ENCODE data around the gene EHMT1. TPM values are rescaled to one million over a fixed set of nuclear protein-coding genes. Genes with fewer than 3 reads are reported as not detected.
"Not testable (repeated sequence)": the region's sequence is repeated elsewhere in the genome, so short reads cannot be mapped to it uniquely, and the experiment has no call there.

The EHMT1 gene
- total and polyA plus RNA-seq, 2 experiments from 2014 or later: 162 to 177 TPM

DNA sequence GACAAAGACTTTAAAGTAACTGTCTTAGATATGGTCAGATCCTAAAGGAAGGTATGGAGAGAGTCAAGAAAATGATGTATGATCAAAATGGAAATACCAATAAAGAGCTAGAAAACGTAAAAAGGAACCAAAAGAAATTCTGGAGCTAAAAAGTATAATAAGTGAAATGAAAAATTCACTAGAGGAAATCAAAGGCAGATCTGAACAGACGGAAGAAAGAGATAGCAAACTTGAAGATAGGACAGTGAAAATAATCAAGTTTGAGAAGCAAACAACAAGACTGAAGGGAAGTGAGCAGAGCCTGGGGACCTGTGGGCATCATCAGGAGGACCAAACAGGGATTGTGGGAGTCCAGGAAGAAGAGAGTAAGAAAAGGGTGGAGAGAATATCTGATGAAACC is 115.4 kb downstream of the EHMT1 start:
- Histone ChIP-seq H3K27me3 (ENCODE audit: insufficient read depth) (no peaks in the 10 kb centered on the region), H3K4me2 (no peak overlapping the region), H2AFZ (no peak overlapping the region), H3K36me3 (ENCODE audit: insufficient read depth) (peaks cover 11% of the 10 kb centered on the region), H4K20me1 (replicated peaks; ENCODE audit: insufficient read depth) (peaks cover 16% of the 10 kb centered on the region), H3K27ac (ENCODE audit: low read depth) (no peak overlapping the region), H3K9me2 (ENCODE audit: insufficient read depth) (no peaks in the 10 kb centered on the region), H3K4me3 (no peak overlapping the region), H3K4me1 (ENCODE audit: insufficient read depth) (peaks cover 6% of the 10 kb centered on the region; the same call in 1 of the 2 replicates), H3K79me2 (replicated peaks; ENCODE audit: insufficient read depth) (peaks cover 55% of the 10 kb centered on the region), H3F3A (replicated peaks; ENCODE audit: low read depth) (no peaks in the 10 kb centered on the region)
- peaks cover 22% of the 10 kb centered on the region for H3K4me1 Mint-ChIP-seq
- no peaks in the 10 kb centered on the region for H3K9me3 Mint-ChIP-seq
- ATAC-seq: no peak
- TF ChIP-seq CREB1 (CRISPR knock-in tag; IDR thresholded peaks at IDR 0.05; ENCODE audit: low read depth): no peak
- TF ChIP-seq ZNF331 (CRISPR knock-in tag; IDR thresholded peaks at IDR 0.05; ENCODE audit: low read depth): no peak
- TF ChIP-seq EZH2 (IDR thresholded peaks at IDR 0.05; ENCODE audit: low read depth, unreplicated experiment): no peak
- TF ChIP-seq ZNF114 (CRISPR knock-in tag; IDR thresholded peaks at IDR 0.05): no peak
- TF ChIP-seq NANOG (IDR thresholded peaks at IDR 0.05; ENCODE audit: borderline replicate concordance): no peak
- TF ChIP-seq, protein P1, sequence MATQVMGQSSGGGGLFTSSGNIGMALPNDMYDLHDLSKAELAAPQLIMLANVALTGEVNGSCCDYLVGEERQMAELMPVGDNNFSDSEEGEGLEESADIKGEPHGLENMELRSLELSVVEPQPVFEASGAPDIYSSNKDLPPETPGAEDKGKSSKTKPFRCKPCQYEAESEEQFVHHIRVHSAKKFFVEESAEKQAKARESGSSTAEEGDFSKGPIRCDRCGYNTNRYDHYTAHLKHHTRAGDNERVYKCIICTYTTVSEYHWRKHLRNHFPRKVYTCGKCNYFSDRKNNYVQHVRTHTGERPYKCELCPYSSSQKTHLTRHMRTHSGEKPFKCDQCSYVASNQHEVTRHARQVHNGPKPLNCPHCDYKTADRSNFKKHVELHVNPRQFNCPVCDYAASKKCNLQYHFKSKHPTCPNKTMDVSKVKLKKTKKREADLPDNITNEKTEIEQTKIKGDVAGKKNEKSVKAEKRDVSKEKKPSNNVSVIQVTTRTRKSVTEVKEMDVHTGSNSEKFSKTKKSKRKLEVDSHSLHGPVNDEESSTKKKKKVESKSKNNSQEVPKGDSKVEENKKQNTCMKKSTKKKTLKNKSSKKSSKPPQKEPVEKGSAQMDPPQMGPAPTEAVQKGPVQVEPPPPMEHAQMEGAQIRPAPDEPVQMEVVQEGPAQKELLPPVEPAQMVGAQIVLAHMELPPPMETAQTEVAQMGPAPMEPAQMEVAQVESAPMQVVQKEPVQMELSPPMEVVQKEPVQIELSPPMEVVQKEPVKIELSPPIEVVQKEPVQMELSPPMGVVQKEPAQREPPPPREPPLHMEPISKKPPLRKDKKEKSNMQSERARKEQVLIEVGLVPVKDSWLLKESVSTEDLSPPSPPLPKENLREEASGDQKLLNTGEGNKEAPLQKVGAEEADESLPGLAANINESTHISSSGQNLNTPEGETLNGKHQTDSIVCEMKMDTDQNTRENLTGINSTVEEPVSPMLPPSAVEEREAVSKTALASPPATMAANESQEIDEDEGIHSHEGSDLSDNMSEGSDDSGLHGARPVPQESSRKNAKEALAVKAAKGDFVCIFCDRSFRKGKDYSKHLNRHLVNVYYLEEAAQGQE (IDR thresholded peaks at IDR 0.05; ENCODE audit: unreplicated experiment): no peak
- TF ChIP-seq EZH2phosphoT487 (IDR thresholded peaks at IDR 0.05; ENCODE audit: unreplicated experiment): no peak
- TF ChIP-seq JUNB (IDR thresholded peaks at IDR 0.05; ENCODE audit: unreplicated experiment): no peak
- peaks cover 64% of the 10 kb centered on the region for H3K36me3 Mint-ChIP-seq (ENCODE audit: low read depth)
- H3K27me3 Mint-ChIP-seq (ENCODE audit: insufficient read depth, low read depth, poor library complexity): peaks cover 9% of the 10 kb centered on the region
- no peak overlapping the region; the same call in 1 of the 2 replicates for H3K27ac Mint-ChIP-seq
- no peak for DNase-seq (ENCODE audit: low spot score)
- H3K4me3 Mint-ChIP-seq: no peak overlapping the region

DNA sequence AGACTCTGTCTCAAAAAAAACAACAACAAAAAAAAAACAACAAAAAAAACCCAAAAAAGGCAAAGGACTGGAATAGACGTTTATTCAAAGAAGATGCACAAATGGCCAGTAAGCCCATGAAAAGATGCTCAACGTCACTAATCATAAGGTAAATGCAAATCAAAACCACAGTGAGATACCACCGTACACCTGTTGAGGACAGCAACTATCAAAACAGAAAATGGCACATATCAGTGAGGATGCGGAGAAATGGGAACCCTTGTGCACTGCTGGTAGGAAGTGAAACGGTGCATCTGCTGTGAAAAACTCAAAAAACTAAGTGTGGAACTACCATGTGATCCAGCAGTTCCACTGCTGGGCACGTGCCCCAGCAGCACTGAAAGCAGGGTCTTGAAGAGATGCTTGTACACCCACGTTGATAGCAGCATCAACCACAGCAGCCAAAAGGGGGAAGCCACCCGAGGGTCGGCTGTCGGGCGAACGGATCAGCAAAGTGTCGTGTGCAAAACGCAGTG is 119.4 kb downstream of the EHMT1 start:
- not testable (repeated sequence) for H3K4me2 ChIP-seq; H3F3A ChIP-seq (replicated peaks; ENCODE audit: low read depth); H3K4me3 ChIP-seq; H3K9me2 ChIP-seq (ENCODE audit: insufficient read depth); H3K27me3 ChIP-seq (ENCODE audit: insufficient read depth); H3K27ac ChIP-seq (ENCODE audit: low read depth); H3K4me3 Mint-ChIP-seq; H3K27ac Mint-ChIP-seq; DNase-seq (ENCODE audit: low spot score); H3K27me3 Mint-ChIP-seq (ENCODE audit: insufficient read depth, low read depth, poor library complexity); H3K36me3 ChIP-seq (ENCODE audit: insufficient read depth); H3K4me1 ChIP-seq (ENCODE audit: insufficient read depth); ATAC-seq; H3K9me3 Mint-ChIP-seq; H2AFZ ChIP-seq
- Histone ChIP-seq H3K79me2 (replicated peaks; ENCODE audit: insufficient read depth) (peaks cover 54% of the 10 kb centered on the region), H4K20me1 (replicated peaks; ENCODE audit: insufficient read depth) (peaks cover 16% of the 10 kb centered on the region)
- H3K36me3 Mint-ChIP-seq (ENCODE audit: low read depth): peaks cover 46% of the 10 kb centered on the region
- H3K4me1 Mint-ChIP-seq: peaks cover 11% of the 10 kb centered on the region; the same call in 1 of the 3 replicates
